NT2/D1 (cell line): ENCODE results near the gene PTPN18.

Experiments used
- SUZ12 ChIP-seq: IDR thresholded peaks from 2 replicates; pipeline ENCODE4 v1.6.1; 2011; ENCODE audit not compliant: insufficient read length, insufficient read depth; ENCODE audit errors: extremely low read depth
- YY1 ChIP-seq: IDR thresholded peaks from 2 replicates; pipeline ENCODE4 v1.6.1; 2011; ENCODE audit not compliant: insufficient read length, insufficient read depth
- ZNF274 ChIP-seq: IDR thresholded peaks from 2 replicates; pipeline ENCODE4 v1.6.1; 2011; ENCODE audit warnings: mild to moderate bottlenecking, low read depth, low read length

- TF ChIP-seq ZNF274: no peak
- TF ChIP-seq YY1: no peak
- no peak for TF ChIP-seq SUZ12
Observed at GRCh38 chr2:130373808-130374365, 18.0 kb downstream of the PTPN18 start.
